TTC549 (cell line): Measurements from ENCODE around the gene APCDD1L.
"Not testable (repeated sequence)": the region's sequence is repeated elsewhere in the genome, so short reads cannot be mapped to it uniquely, and the experiment has no call there.

Experiments
- FAIRE-seq: peaks from 2 replicates; lab custom pipeline; 2012; peaks lifted over from hg19 to GRCh38; lab: Jason Lieb, UNC

APCDD1L gene

DNA sequence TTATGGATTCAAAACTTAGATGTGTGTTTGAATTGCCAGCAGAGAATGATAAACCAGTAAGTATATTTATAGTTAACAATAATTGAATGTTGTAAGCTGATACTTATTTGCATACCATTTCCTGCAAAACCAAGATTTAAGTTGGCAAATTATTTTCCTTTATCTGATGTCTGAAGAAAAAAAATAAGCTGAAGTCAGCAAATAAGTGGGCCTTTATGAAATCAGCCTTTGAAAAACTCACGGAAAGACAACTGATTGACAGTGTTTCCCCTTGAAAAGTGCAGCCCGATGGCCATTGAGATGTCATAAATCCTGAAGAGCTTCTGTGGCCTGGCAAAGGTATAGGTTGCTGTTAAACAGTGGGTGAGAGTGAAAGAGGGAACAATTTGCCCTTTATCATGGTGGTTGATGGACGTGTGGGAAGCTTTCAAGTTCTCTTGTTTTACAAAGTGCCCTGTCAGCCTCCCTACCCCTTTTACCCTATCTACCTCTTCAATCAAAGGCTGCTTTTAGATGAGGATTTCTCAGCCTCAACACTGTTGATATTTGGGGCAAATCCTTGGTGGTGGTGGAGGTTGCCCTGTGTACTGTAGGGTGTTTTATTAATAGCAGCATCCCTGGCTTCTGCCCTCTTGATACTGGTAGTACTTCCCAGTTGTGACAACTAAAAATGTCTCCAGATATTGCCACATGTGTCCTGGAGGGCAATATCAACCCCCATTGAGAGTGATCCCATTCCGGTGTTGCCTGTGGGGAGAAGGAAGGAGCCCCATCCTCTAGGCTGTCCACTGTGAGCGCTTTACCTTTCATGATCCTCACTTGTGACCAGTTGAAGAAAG lies 76.0 kb downstream of the APCDD1L start:
- FAIRE-seq = no peak

DNA sequence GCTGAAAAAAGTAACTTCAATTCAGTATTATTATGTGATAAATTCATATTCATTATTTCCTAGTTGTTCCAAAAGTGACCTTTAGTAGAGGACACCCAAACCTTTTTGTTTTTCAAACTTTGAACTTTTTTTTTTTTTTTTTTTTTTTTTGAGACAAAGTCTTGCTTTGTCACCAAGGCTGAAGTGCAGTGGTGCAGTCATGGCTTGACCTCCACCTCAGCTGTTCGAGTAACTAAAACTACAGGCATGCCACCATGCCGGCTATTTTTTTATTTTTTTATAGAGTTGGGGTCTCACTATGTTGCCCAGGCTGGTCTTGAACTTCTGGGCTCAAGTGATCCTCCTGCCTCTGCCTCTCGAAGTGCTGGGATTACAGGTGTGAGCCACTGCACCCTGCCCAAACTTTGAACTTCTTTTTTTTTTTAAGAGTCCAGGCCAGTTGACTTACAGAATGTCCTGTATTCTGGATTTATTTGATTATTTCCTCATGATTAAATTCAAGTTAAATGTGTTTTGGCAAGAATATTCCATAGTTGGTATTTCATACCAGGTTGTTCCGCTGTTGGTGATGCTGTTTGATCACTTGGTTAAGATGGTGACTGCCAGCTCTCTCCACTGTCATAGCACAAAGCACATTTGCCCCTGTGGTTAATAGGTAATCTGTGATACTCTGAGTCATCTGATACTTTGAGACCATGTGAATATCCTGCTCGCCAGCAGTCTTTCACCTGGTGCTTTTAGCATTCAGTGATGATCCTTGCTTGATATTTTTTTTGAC lies 78.1 kb downstream of the APCDD1L start:
- FAIRE-seq = no peak

DNA sequence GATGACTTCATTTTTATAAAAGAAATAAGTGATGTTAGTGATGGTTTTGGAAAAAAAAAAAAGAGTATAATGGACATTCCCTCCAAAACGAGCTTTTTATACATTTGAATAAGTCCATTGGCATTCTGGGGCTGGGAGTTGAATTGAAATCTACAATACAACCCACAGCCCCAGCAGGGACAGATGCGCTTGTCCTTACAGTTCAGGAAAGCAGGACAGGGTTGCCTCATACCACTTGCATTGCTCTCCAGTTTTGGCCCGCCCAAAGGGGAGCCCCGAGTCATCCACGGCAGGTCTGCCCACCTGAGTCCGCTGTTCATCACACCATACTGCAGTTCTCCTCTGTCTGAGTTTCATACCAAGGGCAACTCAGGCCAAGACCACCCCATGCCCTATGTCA lies 80.0 kb downstream of the APCDD1L start:
- no peak for FAIRE-seq

DNA sequence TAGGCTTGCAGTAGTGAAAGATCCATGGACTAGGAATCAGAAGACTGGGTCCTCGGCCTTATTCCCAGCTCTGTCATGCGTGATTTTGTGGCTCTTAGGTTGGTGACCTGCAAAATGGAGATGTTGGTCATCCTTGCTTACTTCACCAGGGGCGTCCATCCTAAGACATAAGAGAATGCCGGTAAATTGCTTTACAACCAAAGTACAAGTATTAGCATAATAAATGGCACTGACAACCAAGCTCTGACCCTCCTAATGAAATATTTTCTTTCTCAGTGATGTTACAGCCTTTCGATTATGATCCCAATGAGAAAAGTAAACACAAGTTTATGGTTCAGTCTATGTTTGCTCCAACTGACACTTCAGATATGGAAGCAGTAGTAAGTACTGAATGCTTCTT lies 80.9 kb downstream of the APCDD1L start:
- FAIRE-seq = no peak

DNA sequence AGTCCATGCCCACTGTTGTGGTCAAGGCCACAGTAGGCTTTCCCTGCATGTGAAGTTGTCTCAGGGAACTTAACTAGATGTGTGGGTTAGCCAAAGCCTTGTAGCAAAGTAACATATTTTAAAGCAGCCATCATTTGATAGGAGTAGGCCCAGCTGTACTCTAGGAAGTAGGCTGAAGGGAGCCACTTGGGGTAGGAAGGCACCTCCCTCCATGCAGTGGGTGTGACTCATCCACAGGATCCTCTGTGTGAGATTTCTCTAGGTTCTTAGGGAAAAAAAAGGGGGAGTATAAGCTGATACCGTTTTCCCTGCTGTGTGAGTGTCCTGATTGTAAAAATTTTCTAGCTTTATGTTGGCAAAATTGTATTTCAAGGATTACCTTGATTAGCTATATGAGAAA lies 81.4 kb downstream of the APCDD1L start:
- FAIRE-seq = no peak

DNA sequence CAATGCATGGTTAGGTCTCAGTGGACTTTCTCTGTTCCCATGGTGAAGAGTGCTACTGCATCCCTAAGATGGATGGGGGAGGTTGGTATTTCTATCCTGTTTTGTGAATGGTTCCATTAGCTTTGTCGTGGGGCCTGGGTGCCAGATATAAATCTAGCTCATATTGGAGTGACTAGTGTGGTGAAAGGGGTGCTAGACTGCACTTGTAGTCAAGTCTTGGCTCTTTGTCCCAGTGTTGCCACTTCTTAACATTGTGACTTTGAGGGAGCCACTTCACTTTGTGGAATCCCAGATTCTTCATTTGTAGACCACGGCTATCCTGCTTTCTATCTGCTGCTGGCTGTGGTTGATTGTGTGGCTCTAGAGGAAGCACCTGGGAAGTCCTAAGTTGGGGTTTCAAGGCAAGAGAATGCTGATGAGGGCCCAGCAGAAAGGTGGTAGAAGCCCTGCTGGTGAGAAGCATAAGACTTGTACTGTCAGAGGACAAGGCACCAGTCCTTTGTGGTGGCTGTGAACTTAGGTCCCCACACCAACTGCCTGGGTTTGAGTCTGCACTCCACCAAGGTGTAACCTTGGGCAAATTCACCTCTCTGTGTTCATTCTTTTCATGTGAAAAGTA lies 82.1 kb downstream of the APCDD1L start:
- FAIRE-seq = no peak

DNA sequence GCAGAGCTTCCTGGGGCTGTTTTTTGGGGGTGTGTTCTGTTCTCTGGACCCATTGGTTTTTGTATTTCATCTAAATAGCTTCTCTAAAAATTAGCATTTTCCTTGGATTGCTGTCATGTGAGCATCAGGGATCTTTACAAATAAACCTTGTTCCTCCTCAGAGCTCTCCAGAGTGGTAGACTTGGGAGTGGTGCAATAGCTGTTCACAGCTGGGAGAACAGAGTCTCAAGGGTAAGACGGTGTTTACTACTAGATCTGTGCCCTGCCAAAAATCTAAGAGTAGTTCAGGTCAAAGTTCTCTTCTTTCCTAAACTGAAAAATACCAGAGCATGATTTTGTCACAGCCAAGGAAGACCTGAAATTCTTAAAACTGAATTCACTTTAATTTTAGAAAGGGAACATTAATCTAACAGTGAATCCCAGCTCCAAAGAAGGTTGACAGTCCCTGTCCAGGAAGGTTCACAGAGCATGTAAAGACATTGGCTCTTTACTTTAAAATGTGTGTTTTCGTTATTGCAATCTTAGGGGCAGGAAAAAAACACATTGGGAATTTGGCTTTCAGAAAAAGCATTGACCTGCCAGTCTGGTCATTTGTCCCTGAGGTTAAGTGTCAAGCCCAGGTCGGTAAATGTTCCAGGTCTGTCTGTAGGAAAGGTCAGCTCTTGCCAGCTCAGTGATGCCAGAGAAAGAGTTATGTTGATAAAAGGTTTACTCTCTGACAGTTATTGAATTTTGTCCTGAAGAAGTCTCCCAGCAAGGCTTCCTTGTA lies 82.8 kb downstream of the APCDD1L start:
- no peak for FAIRE-seq

DNA sequence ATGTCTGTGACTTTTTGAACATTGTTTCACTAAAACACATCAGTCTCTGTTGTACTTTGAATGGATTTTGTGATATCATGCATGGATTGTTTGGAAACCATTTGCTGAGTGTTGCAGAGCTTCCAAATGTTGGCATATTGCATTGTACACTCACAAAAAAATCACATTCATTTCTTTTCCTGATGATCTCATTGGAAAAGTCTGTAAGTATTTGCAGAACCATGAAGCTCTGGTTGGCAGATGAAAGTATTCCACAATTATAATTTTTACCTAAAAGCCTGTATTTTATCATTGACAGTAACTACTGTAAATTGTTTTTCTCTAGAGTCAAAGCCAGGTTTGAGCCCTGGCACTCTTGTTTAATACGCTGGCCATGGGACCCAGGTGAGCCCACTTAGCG lies 84.1 kb downstream of the APCDD1L start:
- no peak for FAIRE-seq

DNA sequence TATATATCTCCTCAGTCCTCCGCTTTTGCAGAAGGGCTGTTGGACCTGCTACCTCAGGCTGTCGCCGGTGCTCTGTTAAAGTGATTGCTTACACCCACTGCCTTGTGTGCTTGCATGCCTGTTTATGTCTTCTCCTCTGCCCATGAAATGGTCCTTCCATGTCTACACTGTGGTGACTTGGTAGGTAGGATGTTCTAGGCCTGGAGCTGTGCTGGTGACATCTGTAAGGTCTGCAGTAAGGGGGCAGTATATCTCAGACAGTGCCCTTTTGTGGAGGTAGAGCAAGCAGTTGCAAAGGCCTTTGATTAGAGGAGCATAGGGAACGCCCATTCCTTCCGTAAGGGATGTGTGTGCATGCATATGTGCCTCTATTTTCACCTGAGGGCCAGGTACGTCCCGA lies 85.9 kb downstream of the APCDD1L start:
- no peak for FAIRE-seq

DNA sequence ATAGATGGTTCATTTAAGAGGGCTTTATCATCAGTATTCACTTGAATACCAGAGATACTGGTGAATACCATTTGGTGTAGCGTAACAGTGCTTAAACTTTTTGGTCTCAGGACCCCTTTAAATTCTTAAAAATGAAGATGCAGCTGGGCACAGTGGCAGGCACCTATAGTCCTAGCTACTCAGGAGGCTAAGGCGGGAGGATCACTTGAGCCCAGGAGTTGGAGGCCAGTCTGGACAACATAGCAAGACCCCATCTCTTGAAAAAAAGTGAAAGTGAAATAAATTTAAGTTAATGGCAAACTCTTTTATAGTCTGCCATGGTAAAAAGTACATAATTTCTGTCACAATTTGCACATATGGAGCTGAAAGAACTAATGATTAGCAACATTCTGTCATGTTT lies 86.8 kb downstream of the APCDD1L start:
- FAIRE-seq = no peak

DNA sequence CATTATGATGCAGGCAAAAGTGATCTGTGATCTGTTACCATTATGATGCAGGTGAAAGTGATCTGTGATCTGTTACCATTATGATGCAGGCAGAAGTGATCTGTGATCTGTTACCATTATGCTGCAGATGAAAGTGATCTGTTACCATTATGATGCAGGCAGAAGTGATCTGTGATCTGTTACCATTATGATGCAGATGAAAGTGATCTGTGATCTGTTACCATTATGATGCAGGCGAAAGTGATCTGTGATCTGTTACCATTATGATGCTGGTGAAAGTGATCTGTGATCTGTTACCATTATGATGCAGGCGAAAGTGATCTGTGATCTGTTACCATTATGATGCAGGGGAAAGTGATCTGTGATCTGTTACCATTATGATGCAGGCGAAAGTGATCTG lies 87.6 kb downstream of the APCDD1L start:
- not testable (repeated sequence) for FAIRE-seq

DNA sequence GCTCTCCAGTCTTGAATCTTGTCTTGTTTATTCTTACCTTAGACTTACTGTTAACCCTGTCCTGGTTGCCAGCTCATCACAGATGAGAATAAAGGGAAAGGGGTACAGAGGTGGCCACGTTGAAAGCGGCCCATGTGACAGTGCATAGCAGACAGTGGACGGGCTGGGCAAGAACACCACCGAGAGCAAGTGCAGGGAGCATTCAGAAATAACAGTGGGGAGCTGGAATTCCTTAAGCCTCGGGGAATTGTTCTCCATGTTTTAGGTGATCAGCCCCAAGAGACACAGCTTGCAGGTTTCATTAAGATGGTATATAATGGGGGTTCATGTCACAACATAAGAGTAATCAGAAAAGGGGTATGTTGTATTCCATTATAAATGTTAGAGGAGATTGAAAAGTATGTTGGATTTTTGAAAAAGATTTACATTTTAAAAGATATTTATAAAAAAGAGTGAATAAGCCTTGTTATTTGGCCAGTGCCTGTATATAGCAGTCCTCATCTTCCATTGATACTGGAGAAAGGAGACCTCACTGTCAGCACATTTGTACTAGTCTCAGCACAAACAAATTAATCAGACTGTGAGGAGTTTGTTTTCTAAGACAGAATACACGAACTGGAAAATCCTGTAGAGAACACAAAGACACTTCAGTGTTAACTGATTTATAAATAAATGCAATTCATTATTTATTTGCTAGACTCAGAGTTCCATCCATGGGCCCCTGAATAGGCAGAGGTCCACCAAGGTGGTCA lies 90.8 kb downstream of the APCDD1L start:
- no peak for FAIRE-seq

DNA sequence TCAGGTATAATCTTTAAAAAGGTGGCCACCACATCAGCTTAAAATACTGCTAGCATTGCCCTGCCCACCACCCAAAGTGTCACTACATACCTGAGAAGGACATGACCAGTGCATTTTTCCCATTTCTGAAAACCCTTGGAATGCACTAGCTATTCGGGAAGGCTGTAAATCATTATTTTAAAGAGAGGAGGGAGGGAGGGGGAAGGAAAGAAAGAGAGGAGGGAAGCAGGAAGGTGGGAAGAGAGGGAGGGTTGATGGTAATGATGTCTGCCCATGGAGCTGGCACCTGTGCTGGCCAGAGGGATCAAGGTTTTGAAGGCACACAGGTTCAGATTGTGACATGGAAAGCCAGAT lies 93.7 kb downstream of the APCDD1L start:
- no peak for FAIRE-seq

DNA sequence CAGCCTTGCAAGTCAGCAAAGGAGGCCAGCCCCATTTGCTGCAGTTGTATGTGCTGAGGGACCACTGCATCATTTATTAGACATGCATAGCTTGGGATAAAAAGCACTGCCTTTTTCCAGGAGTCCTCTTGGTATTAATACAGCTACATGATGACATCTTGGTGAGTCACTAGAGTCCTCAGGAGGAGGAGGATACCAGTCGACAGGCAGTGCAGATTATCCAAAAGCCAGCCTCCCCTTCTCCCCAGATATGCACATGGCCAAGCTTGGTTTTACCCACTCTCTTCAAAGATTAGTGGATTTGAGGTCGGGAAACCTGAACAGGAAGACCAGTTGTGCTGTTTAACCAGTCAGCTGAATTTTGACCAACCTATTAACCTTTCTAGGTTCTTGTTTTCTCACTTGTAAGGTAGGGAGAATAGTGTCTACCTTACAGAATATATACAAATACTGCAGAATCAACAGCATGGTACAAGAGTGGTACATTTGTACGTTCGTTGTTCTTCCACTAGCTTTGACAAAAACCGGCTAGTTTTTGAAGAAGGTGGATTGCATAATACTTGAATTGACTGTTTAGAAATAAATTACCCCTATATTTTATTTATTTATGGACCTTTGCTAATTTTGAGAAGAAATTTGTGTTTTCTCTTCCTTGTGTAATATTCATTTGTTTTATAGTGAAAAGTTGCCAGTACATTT lies 94.3 kb downstream of the APCDD1L start:
- FAIRE-seq = no peak

DNA sequence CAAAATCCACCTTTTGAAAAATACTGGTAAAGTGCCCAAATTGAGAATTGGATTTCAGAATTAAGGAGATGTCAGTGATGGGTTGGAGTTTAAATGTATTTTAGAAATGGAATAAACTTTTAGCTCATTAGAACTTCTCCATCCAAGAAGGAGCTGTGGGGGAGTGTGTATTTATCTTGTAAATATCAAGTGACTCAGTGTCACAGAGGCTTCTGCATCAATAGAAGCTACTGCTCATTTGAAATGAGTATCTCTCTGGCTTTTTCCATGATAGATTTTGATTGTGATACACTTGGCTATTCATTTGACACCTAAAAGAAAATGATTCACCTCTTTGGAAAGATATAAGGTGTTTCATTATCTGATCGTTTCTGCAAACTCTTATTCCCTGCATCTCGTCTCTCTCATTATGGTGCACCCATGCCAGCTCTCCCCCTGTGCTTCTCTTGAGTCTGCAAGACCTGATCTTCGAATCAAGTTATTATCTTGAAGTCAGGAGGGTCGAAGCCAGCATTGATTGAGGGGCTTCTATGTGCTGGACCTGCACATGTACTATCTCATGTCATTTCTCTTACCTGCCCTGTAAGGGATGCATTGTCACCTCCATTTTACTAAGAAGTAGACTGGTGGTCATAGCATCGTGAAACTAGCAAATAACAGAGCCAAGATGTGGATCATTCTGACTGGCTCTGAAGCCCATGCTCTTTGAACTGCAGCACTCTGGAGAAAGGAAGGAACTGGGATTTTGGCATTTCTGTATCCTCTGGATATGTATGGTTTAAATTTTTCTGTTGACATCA lies 96.0 kb downstream of the APCDD1L start:
- FAIRE-seq = no peak

DNA sequence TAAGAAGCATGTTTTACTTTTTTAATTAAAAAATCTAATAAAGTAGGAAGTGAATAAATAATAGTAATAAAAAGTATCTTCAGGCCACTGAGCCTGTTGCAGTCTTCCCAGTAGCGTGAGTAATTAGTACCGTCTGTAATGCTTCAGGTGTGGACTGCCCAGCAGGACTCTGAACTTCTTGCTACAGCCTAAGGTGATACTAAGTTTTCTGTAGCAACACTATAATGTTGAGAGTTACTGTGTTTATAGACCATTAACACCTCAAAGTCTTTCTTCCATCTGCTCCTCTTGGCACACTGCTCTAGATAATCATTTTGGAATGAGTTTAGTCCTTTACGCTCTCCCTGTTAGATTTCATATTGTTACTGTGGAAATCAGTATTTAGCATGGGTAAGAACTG lies 97.8 kb downstream of the APCDD1L start:
- no peak for FAIRE-seq

DNA sequence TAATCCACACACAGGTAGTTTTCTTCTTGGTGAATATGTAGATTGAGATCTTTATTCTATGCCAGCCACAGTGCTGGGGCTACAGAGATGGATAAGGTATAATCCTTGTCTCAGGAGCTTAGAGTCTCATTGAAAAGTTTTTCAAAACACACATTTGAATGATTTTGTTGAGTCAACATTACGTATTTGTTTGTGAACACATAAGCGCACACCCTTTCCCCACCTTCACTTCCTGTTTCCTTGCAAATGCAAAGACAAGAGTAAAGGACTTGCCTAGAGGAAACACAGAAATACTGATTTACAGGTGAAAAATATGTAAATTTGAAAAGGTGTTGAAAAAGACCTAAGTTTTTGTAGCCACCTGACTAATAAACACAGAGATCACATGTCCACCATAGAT lies 98.4 kb downstream of the APCDD1L start:
- no peak for FAIRE-seq

DNA sequence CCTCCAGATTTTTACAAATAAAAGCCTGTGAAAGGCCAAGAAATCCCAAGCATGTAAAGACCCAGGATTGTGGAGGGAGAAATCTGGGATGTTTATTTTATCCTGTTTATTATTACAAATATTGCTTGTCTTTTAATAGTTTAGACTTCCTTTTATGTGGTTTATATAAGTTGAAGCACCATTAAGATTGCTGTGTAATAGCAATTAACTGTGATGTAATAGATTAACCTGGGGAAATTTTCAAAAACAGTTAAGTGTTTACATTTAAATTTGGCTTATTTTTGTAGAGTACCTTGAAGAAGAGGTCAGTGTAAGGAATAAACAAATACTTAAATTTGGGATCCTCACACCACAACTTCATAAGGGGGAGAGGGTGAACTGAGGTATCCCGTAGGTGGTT lies 99.1 kb downstream of the APCDD1L start:
- no peak for FAIRE-seq

DNA sequence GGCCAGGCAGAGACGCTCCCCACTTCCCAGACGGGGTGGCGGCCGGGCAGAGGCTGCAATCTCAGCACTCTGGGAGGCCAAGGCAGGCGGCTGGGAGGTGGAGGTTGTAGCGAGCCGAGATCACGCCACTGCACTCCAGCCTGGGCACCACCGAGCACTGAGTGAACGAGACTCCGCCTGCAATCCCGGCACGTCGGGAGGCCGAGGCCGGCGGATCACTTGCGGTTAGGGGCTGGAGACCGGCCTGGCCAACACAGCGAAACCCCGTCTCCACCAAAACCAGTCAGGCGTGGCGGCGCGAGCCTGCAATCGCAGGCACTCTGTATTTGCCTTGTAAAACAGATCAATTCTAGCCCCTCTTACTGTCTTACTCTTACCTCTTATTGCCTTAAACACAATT lies 100.4 kb downstream of the APCDD1L start:
- FAIRE-seq = not testable (repeated sequence)

DNA sequence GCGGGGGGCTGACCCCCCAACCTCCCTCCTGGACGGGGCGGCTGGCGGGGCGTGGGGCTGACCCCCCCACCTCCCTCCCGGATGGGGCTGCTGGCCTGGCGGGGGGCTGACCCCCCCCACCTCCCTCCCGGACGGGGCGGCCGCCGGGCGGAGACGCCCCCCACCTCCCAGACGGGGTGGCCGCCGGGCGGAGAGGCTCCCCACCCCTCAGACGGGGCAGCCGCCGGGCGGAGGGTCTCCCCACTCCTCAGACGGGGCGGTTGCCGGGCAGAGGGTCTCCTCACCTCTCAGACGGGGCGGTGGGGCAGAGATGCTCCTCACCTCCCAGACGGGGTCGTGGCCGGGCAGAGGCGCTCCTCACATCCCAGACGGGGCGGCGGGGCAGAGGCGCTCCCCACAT lies 101.0 kb downstream of the APCDD1L start:
- not testable (repeated sequence) for FAIRE-seq
